Measurements from ENCODE around the gene GSPT2.
"Not testable (repeated sequence)": the region's sequence is repeated elsewhere in the genome, so short reads cannot be mapped to it uniquely, and the experiment has no call there.

- not testable (repeated sequence) for TF ChIP-seq REST (tag by site-specific recombination; IDR thresholded peaks at IDR 0.05); ZNF560 (tag by site-specific recombination; IDR thresholded peaks at IDR 0.05; ENCODE audit: borderline replicate concordance); CTCF (tag by site-specific recombination; IDR thresholded peaks at IDR 0.05); ZNF274 (IDR thresholded peaks at IDR 0.05; ENCODE audit: low read length); ZNF274 (tag by site-specific recombination; IDR thresholded peaks at IDR 0.05; ENCODE audit: borderline replicate concordance); ZFP37 (tag by site-specific recombination; IDR thresholded peaks at IDR 0.05); KLF10 (tag by site-specific recombination; IDR thresholded peaks at IDR 0.05); ZBTB8A (tag by site-specific recombination; IDR thresholded peaks at IDR 0.05); KLF9 (tag by site-specific recombination; IDR thresholded peaks at IDR 0.05; ENCODE audit: low read depth); ZNF791 (tag by site-specific recombination; IDR thresholded peaks at IDR 0.05); ZNF501 (tag by site-specific recombination; IDR thresholded peaks at IDR 0.05); PRDM4 (tag by site-specific recombination; IDR thresholded peaks at IDR 0.05); GLI4 (tag by site-specific recombination; IDR thresholded peaks at IDR 0.05); ZNF558 (tag by site-specific recombination; IDR thresholded peaks at IDR 0.05); ZNF610 (tag by site-specific recombination; IDR thresholded peaks at IDR 0.05; ENCODE audit: borderline replicate concordance)
Measured at GRCh38 chrX:51710277-51711164, 32.7 kb upstream of the GSPT2 start, which contains the start of gene CENPVL1.

Measured in HEK293 (cell line).